HCT116 (cell line): Measurements from ENCODE around the gene NOXA1. TPM values are rescaled to one million over a fixed set of nuclear protein-coding genes. Genes with fewer than 3 reads are reported as not detected.

ENCODE experiments used
- ATAC-seq: fragments of 200-7000 bp; cut with Tn5 transposase; 2 replicates; pipeline ENCODE4 v1.9.1; 2020; ENCODE audit warnings: mild to moderate bottlenecking, moderate library complexity
- BruUV-seq: library from RNA; stranded (reverse); fragments of 400-500 nt; replicated peaks from 2 replicates; lab custom pipeline; 2021; lab: Mats Ljungman, UMichigan
- CTCF ChIA-PET: fragments of 300-600 bp; sonication (Branson Sonifier 250); formaldehyde crosslinking; loops from one replicate; lab custom pipeline; 2021; ENCODE audit warnings: antibody characterized with exemption; lab: Charles Lee
- POLR2A ChIA-PET: fragments of 300-600, 350-600 bp; sonication (Branson Sonifier 250); formaldehyde crosslinking; loops from one replicate; lab custom pipeline; 2021; ENCODE audit warnings: antibody characterized with exemption; lab: Charles Lee
- RAD21 ChIA-PET, 2 experiments: fragments of 300-600 bp; sonication (Branson Sonifier 250); formaldehyde crosslinking; loops; one replicate each; lab custom pipeline; 2023; ENCODE audit warnings: low total read pairs in 2 of 2; ENCODE audit not compliant: uncharacterized antibody in 2 of 2, unreplicated experiment in 2 of 2, low non-redundant PET in 1 of 2; lab: Charles Lee
- DNase-seq: peaks from one replicate; pipeline ENCODE4 v3.0.0-alpha.2; 2010; ENCODE audit warnings: low read depth, low spot score
- H2AFZ ChIP-seq: fragments of 200-600 bp; shearing (Covaris generic), sonication (generic); 2 replicates; pipeline ENCODE4 v1.6.1; 2017; ENCODE audit warnings: low read depth, mixed run types, mixed read lengths, antibody characterized with exemption, low read length; ENCODE audit not compliant: poor library complexity, severe bottlenecking
- H3K27ac ChIP-seq: 2 replicates; pipeline ENCODE4 v1.5.1; 2012; ENCODE audit warnings: low read depth, low read length
- H3K27me3 ChIP-seq: fragments of 200-600 bp; sonication (generic); 2 replicates; pipeline ENCODE4 v1.6.1; 2016; ENCODE audit warnings: mixed run types, low read length, mixed read lengths; ENCODE audit not compliant: insufficient read depth
- H3K36me3 ChIP-seq, 2 experiments: fragments of 200-500 bp in 1 of 2; fragments of 200-600 bp in 1 of 2; sonication (Bioruptor generic) in 1 of 2; sonication (generic) in 1 of 2; 2 replicates each; pipeline versions ENCODE4 v1.5.1 to v1.6.1; 2014 to 2016; ENCODE audit warnings: low read length in 2 of 2, inconsistent platforms in 1 of 2, mixed read lengths in 1 of 2, mixed run types in 1 of 2; ENCODE audit not compliant: insufficient read depth in 2 of 2, control insufficient read depth in 1 of 2
- H3K4me1 ChIP-seq, 2 experiments: fragments of 200-600 bp in 1 of 2; sonication (generic) in 1 of 2; 2 replicates each; pipeline versions ENCODE4 v1.5.1 to v1.6.1; 2012 to 2017; ENCODE audit warnings: low read length in 2 of 2, inconsistent platforms in 1 of 2, mild to moderate bottlenecking in 1 of 2, mixed read lengths in 1 of 2, mixed run types in 1 of 2, moderate library complexity in 1 of 2; ENCODE audit not compliant: insufficient read depth in 2 of 2, control insufficient read depth in 1 of 2
- H3K4me2 ChIP-seq: fragments of 200-600 bp; sonication (generic); 2 replicates; pipeline ENCODE4 v1.6.1; 2017; ENCODE audit warnings: mixed run types, low read length, mixed read lengths
- H3K4me3 ChIP-seq, 2 experiments: fragments of 200-600 bp in 1 of 2; sonication (generic) in 1 of 2; replicated peaks in 1 of 2; 2 replicates each; pipeline ENCODE4 v1.5.1; 2011 to 2016; ENCODE audit warnings: low read length in 2 of 2, control low read depth in 1 of 2, low read depth in 1 of 2, mild to moderate bottlenecking in 1 of 2, mixed read lengths in 1 of 2, mixed run types in 1 of 2
- H3K79me2 ChIP-seq: fragments of 200-600 bp; sonication (generic); 2 replicates; pipeline ENCODE4 v1.6.1; 2017; ENCODE audit warnings: mild to moderate bottlenecking, mixed run types, low read length, moderate library complexity, mixed read lengths; ENCODE audit not compliant: insufficient read depth
- H3K9ac ChIP-seq: fragments of 200-600 bp; sonication (generic); 2 replicates; pipeline ENCODE4 v1.6.1; 2016; ENCODE audit warnings: low read length, mixed read lengths
- H3K9me2 ChIP-seq: fragments of 200-600 bp; sonication (generic), shearing (Covaris generic); 2 replicates; pipeline ENCODE4 v1.6.1; 2017; ENCODE audit warnings: mixed run types, mild to moderate bottlenecking, moderate library complexity; ENCODE audit not compliant: insufficient read depth
- H3K9me3 ChIP-seq, 2 experiments: fragments of 200-500 bp in 1 of 2; fragments of 200-600 bp in 1 of 2; sonication (Bioruptor generic) in 1 of 2; sonication (generic) in 1 of 2; 2 replicates each; pipeline ENCODE4 v1.6.1; 2014 to 2017; ENCODE audit warnings: low read length in 2 of 2, mixed read lengths in 2 of 2, inconsistent platforms in 1 of 2, low read depth in 1 of 2, mild to moderate bottlenecking in 1 of 2, mixed run types in 1 of 2, moderate library complexity in 1 of 2; ENCODE audit not compliant: control insufficient read depth in 1 of 2, insufficient read depth in 1 of 2
- H4K20me1 ChIP-seq: fragments of 200-600 bp; sonication (generic), shearing (Covaris generic); 2 replicates; pipeline ENCODE4 v1.6.1; 2017; ENCODE audit warnings: mixed run types, mild to moderate bottlenecking, moderate library complexity; ENCODE audit not compliant: insufficient read depth
- ATF3 ChIP-seq: IDR thresholded peaks from 2 replicates; pipeline ENCODE4 v1.6.1; 2012
- CBX3 ChIP-seq: IDR thresholded peaks from 2 replicates; pipeline ENCODE4 v1.6.1; 2012; ENCODE audit warnings: low read depth
- CEBPB ChIP-seq: IDR thresholded peaks from 2 replicates; pipeline ENCODE4 v1.6.1; 2012; ENCODE audit warnings: low read depth
- CTCF ChIP-seq, 3 experiments: fragments of 200-600 bp in 1 of 3; sonication (generic) in 1 of 3; IDR thresholded peaks in 2 of 3; conservative IDR thresholded peaks in 1 of 3; 2 replicates each; pipeline ENCODE4 v1.5.1; 2012 to 2017; ENCODE audit warnings: low read depth in 2 of 3, low read length in 2 of 3, antibody characterized with exemption in 1 of 3, borderline replicate concordance in 1 of 3, control low read depth in 1 of 3, mild to moderate bottlenecking in 1 of 3, mixed read lengths in 1 of 3, mixed run types in 1 of 3, moderate library complexity in 1 of 3; ENCODE audit not compliant: insufficient read depth in 1 of 3
- EGR1 ChIP-seq: IDR thresholded peaks from 2 replicates; pipeline ENCODE4 v1.6.1; 2012; ENCODE audit warnings: low read depth
- ELF1 ChIP-seq: IDR thresholded peaks from 2 replicates; pipeline ENCODE4 v1.6.1; 2012; ENCODE audit warnings: low read depth, borderline replicate concordance
- EZH2 ChIP-seq: fragments of 200-600 bp; sonication (generic); IDR thresholded peaks from 2 replicates; pipeline ENCODE4 v1.6.1; 2017; ENCODE audit warnings: antibody characterized with exemption, mixed run types
- EZH2phosphoT487 ChIP-seq: fragments of 200-600 bp; IDR thresholded peaks from 2 replicates; pipeline ENCODE4 v1.6.1; 2018; ENCODE audit warnings: antibody characterized with exemption, borderline replicate concordance
- JUND ChIP-seq: IDR thresholded peaks from 2 replicates; pipeline ENCODE4 v1.6.1; 2012
- POLR2A ChIP-seq: IDR thresholded peaks from 2 replicates; pipeline ENCODE4 v1.7.0; 2011; ENCODE audit warnings: borderline replicate concordance; ENCODE audit not compliant: insufficient read depth, insufficient read length; ENCODE audit errors: extremely low read depth
- POLR2AphosphoS5 ChIP-seq: IDR thresholded peaks from 2 replicates; pipeline ENCODE4 v1.6.1; 2011; ENCODE audit warnings: mild to moderate bottlenecking, low read depth, low read length, moderate library complexity
- SIN3A ChIP-seq: IDR thresholded peaks from 2 replicates; pipeline ENCODE4 v1.6.1; 2012; ENCODE audit warnings: low read depth
- SRF ChIP-seq: IDR thresholded peaks from 2 replicates; pipeline ENCODE4 v1.6.1; 2012; ENCODE audit warnings: low read depth
- TCF7L2 ChIP-seq: IDR thresholded peaks from 2 replicates; pipeline ENCODE4 v1.7.0; 2011; ENCODE audit warnings: borderline replicate concordance, inconsistent platforms; ENCODE audit not compliant: insufficient read depth, insufficient read length; ENCODE audit errors: extremely low read depth
- YY1 ChIP-seq: IDR thresholded peaks from 2 replicates; pipeline ENCODE4 v1.6.1; 2011; ENCODE audit warnings: low read length, low read depth, moderate library complexity, mild to moderate bottlenecking; ENCODE audit not compliant: insufficient replicate concordance; ENCODE audit errors: extremely low read depth
- ZBTB33 ChIP-seq: IDR thresholded peaks from 2 replicates; pipeline ENCODE4 v1.6.1; 2011; ENCODE audit warnings: mild to moderate bottlenecking, low read length, moderate library complexity; ENCODE audit not compliant: insufficient replicate concordance; ENCODE audit errors: extremely low read depth
- ZFX ChIP-seq: fragments of 450-650 bp; IDR thresholded peaks from 2 replicates; pipeline ENCODE4 v1.6.1; 2017
- ZNF274 ChIP-seq: fragments of 200-500 bp; sonication (Bioruptor generic); IDR thresholded peaks from 2 replicates; pipeline ENCODE4 v1.6.1; 2014; ENCODE audit warnings: mild to moderate bottlenecking, low read depth, low read length, inconsistent platforms
- intact Hi-C: fragments of 100-400 bp; cut with micrococcal nuclease; formaldehyde crosslinking; loops from 2 replicates; pipeline ENCODE4 v1.10.0; 2022
- total RNA-seq: library from RNA; stranded (reverse); gene quantifications from one replicate; pipeline ENCODE4 v1.2.1, GENCODE V29; 2021; ENCODE audit not compliant: unreplicated experiment

Gene NOXA1
- total RNA-seq, 1 experiment from 2014 or later = 13.2 TPM

GRCh38 chr9:137470785-137471184 is 47.6 kb downstream of the NOXA1 start:
- RAD21 ChIA-PET = no interaction called here
- ATAC-seq = no peak
- H3K9me3 ChIP-seq = peaks cover 5% of the 10 kb centered on the region in 2 experiments; a peak in 3 of 4 replicates
- DNase-seq = no peak
- H2AFZ ChIP-seq = no peak overlapping the region
- intact Hi-C loops = no loop called here
- H3K9me2 ChIP-seq = no peaks in the 10 kb centered on the region
- no peaks in the 10 kb centered on the region for H3K79me2 ChIP-seq
- H3K27ac ChIP-seq = no peak overlapping the region
- no peak for TF ChIP-seq ATF3
- no peak for TF ChIP-seq SRF
- TF ChIP-seq CBX3 = no peak
- TF ChIP-seq POLR2A = no peak
- TF ChIP-seq EZH2phosphoT487 = no peak
- no peak for TF ChIP-seq CEBPB
- TF ChIP-seq EGR1 = no peak
- no peak for TF ChIP-seq SIN3A
- TF ChIP-seq CTCF (IDR thresholded peaks at IDR 0.05 in 2 of 3, conservative IDR thresholded peaks at IDR 0.05 in 1 of 3; ENCODE audit: borderline replicate concordance in 1 of 3, insufficient read depth in 1 of 3, low read depth in 2 of 3, low read length in 2 of 3) = no peak
- no peak for TF ChIP-seq EZH2
- no peak for TF ChIP-seq ZFX
- TF ChIP-seq JUND = no peak
- no peak for TF ChIP-seq ZBTB33
- no peak for TF ChIP-seq ELF1
- TF ChIP-seq YY1 = no peak
- no peak for TF ChIP-seq ZNF274
- TF ChIP-seq POLR2AphosphoS5 = no peak
- no peak for TF ChIP-seq TCF7L2
- TF ChIP-seq, all 23 proteins: peak for 0
- H3K4me2 ChIP-seq = no peak overlapping the region
- H3K36me3 ChIP-seq = no peaks in the 10 kb centered on the region
- H4K20me1 ChIP-seq = no peaks in the 10 kb centered on the region
- no TSS peak for BruUV-seq
- ChIA-PET POLR2A (no interaction called here), CTCF (no interaction called here)
- H3K27me3 ChIP-seq = no peaks in the 10 kb centered on the region
- no peak overlapping the region for H3K4me3 ChIP-seq
- no peaks in the 10 kb centered on the region for H3K4me1 ChIP-seq
- H3K9ac ChIP-seq = no peak overlapping the region
